Measurements from ENCODE around the gene ISCA1. TPM values are rescaled to one million over a fixed set of nuclear protein-coding genes. Genes with fewer than 3 reads are reported as not detected.
"Not testable (repeated sequence)": the region's sequence is repeated elsewhere in the genome, so short reads cannot be mapped to it uniquely, and the experiment has no call there.

Gene ISCA1
- total RNA-seq = 10 to 100 TPM; 37.1 to 43.4 (median 42.1) TPM

- peak within 1 kb of the TSS; percentile 88 for H3K4me3 Mint-ChIP-seq
- H3K9me3 Mint-ChIP-seq = no peaks in the 10 kb centered on the region
- ATAC-seq (peak; percentile 83 to 85), DNase-seq (peak; percentile 98)
- H3K4me1 Mint-ChIP-seq (ENCODE audit: low read depth) = peaks cover 39% of the 10 kb centered on the region
- no peaks in the 10 kb centered on the region for H3K27me3 Mint-ChIP-seq (ENCODE audit: low read depth)
- H3K36me3 Mint-ChIP-seq (ENCODE audit: insufficient read depth) = peaks cover 16% of the 10 kb centered on the region
Observed at GRCh38 chr9:86282077-86282978, at the start of gene ISCA1. TSS of gene ISCA1 (minus strand) at chr9:86282538. CDS start at chr9:86282458, 80 bp downstream.

GRCh38 chr9:86330186-86330585 is 47.8 kb upstream of the ISCA1 start:
- no peaks in the 10 kb centered on the region for H3K9me3 Mint-ChIP-seq
- H3K4me1 Mint-ChIP-seq (ENCODE audit: low read depth) = peaks cover 16% of the 10 kb centered on the region
- H3K4me3 Mint-ChIP-seq = no peak overlapping the region
- DNase-seq (no peak), ATAC-seq (no peak)
- no peaks in the 10 kb centered on the region for H3K27me3 Mint-ChIP-seq (ENCODE audit: low read depth)
- peaks cover 49% of the 10 kb centered on the region for H3K36me3 Mint-ChIP-seq (ENCODE audit: insufficient read depth)

- DNase-seq = no peak
- no peaks in the 10 kb centered on the region for H3K27me3 Mint-ChIP-seq (ENCODE audit: low read depth)
- peaks cover 14% of the 10 kb centered on the region for H3K4me1 Mint-ChIP-seq (ENCODE audit: low read depth)
- peaks cover 49% of the 10 kb centered on the region for H3K36me3 Mint-ChIP-seq (ENCODE audit: insufficient read depth)
- H3K4me3 Mint-ChIP-seq = no peak overlapping the region
- ATAC-seq = no peak
- no peaks in the 10 kb centered on the region for H3K9me3 Mint-ChIP-seq
Observed at GRCh38 chr9:86329649-86330048, 47.3 kb upstream of the ISCA1 start.

- peaks cover 14% of the 10 kb centered on the region for H3K4me1 Mint-ChIP-seq (ENCODE audit: low read depth)
- DNase-seq (no peak), ATAC-seq (no peak)
- H3K9me3 Mint-ChIP-seq = no peaks in the 10 kb centered on the region
- H3K4me3 Mint-ChIP-seq = no peak overlapping the region
- no peaks in the 10 kb centered on the region for H3K27me3 Mint-ChIP-seq (ENCODE audit: low read depth)
- peaks cover 53% of the 10 kb centered on the region for H3K36me3 Mint-ChIP-seq (ENCODE audit: insufficient read depth)
Observed at GRCh38 chr9:86328156-86328555, 45.8 kb upstream of the ISCA1 start.

- Mint-ChIP-seq H3K4me1 (ENCODE audit: low read depth) (peaks cover 9% of the 10 kb centered on the region), H3K36me3 (ENCODE audit: insufficient read depth) (peaks cover 47% of the 10 kb centered on the region), H3K9me3 (no peaks in the 10 kb centered on the region), H3K27me3 (ENCODE audit: low read depth) (no peaks in the 10 kb centered on the region), H3K4me3 (no peak overlapping the region)
- ATAC-seq (no peak), DNase-seq (no peak)
Observed at GRCh38 chr9:86326536-86326935, 44.2 kb upstream of the ISCA1 start.

- ATAC-seq (no peak), DNase-seq (no peak)
- Mint-ChIP-seq H3K4me1 (ENCODE audit: low read depth) (peaks cover 7% of the 10 kb centered on the region), H3K9me3 (no peaks in the 10 kb centered on the region), H3K36me3 (ENCODE audit: insufficient read depth) (peaks cover 43% of the 10 kb centered on the region), H3K4me3 (no peak overlapping the region), H3K27me3 (ENCODE audit: low read depth) (no peaks in the 10 kb centered on the region)
Observed at GRCh38 chr9:86324901-86325300, 42.6 kb upstream of the ISCA1 start.

- Mint-ChIP-seq H3K36me3 (ENCODE audit: insufficient read depth) (peaks cover 41% of the 10 kb centered on the region), H3K4me3 (no peak overlapping the region), H3K4me1 (ENCODE audit: low read depth) (peaks cover 4% of the 10 kb centered on the region), H3K9me3 (no peaks in the 10 kb centered on the region), H3K27me3 (ENCODE audit: low read depth) (no peaks in the 10 kb centered on the region)
- ATAC-seq (no peak), DNase-seq (no peak)
Observed at GRCh38 chr9:86324308-86324707, 42.0 kb upstream of the ISCA1 start.

GRCh38 chr9:86322973-86323644 is 40.8 kb upstream of the ISCA1 start:
- Mint-ChIP-seq H3K4me1 (ENCODE audit: low read depth) (peaks cover 4% of the 10 kb centered on the region), H3K36me3 (ENCODE audit: insufficient read depth) (peaks cover 50% of the 10 kb centered on the region), H3K27me3 (ENCODE audit: low read depth) (no peaks in the 10 kb centered on the region), H3K9me3 (no peaks in the 10 kb centered on the region), H3K4me3 (no peak overlapping the region)
- DNase-seq = no peak
- no peak for ATAC-seq

GRCh38 chr9:86321373-86321772 is 39.0 kb upstream of the ISCA1 start:
- Mint-ChIP-seq H3K4me1 (ENCODE audit: low read depth) (peaks cover 1% of the 10 kb centered on the region), H3K27me3 (ENCODE audit: low read depth) (no peaks in the 10 kb centered on the region), H3K36me3 (ENCODE audit: insufficient read depth) (peaks cover 47% of the 10 kb centered on the region), H3K9me3 (no peaks in the 10 kb centered on the region), H3K4me3 (no peak overlapping the region)
- DNase-seq (no peak), ATAC-seq (no peak)

- no peak for ATAC-seq
- Mint-ChIP-seq H3K4me1 (ENCODE audit: low read depth) (no peaks in the 10 kb centered on the region), H3K36me3 (ENCODE audit: insufficient read depth) (peaks cover 52% of the 10 kb centered on the region), H3K4me3 (no peak overlapping the region), H3K9me3 (no peaks in the 10 kb centered on the region), H3K27me3 (ENCODE audit: low read depth) (no peaks in the 10 kb centered on the region)
- no peak for DNase-seq
Observed at GRCh38 chr9:86318187-86318586, 35.8 kb upstream of the ISCA1 start.

GRCh38 chr9:86315078-86315477 is 32.7 kb upstream of the ISCA1 start:
- Mint-ChIP-seq H3K4me1 (ENCODE audit: low read depth) (no peaks in the 10 kb centered on the region), H3K36me3 (ENCODE audit: insufficient read depth) (peaks cover 59% of the 10 kb centered on the region), H3K9me3 (no peaks in the 10 kb centered on the region), H3K27me3 (ENCODE audit: low read depth) (no peaks in the 10 kb centered on the region), H3K4me3 (no peak overlapping the region)
- ATAC-seq (no peak), DNase-seq (no peak)

GRCh38 chr9:86312959-86313358 is 30.6 kb upstream of the ISCA1 start:
- H3K4me3 Mint-ChIP-seq; ATAC-seq; H3K4me1 Mint-ChIP-seq (ENCODE audit: low read depth); H3K27me3 Mint-ChIP-seq (ENCODE audit: low read depth); H3K9me3 Mint-ChIP-seq; DNase-seq: not testable (repeated sequence)
- peaks cover 59% of the 10 kb centered on the region for H3K36me3 Mint-ChIP-seq (ENCODE audit: insufficient read depth)

GRCh38 chr9:86308687-86309086 is 26.3 kb upstream of the ISCA1 start:
- DNase-seq = no peak
- ATAC-seq = no peak
- Mint-ChIP-seq H3K36me3 (ENCODE audit: insufficient read depth) (peaks cover 58% of the 10 kb centered on the region), H3K9me3 (no peaks in the 10 kb centered on the region), H3K27me3 (ENCODE audit: low read depth) (no peaks in the 10 kb centered on the region), H3K4me1 (ENCODE audit: low read depth) (peaks cover 10% of the 10 kb centered on the region), H3K4me3 (no peak overlapping the region)

- Mint-ChIP-seq H3K4me3 (no peak overlapping the region), H3K9me3 (no peaks in the 10 kb centered on the region), H3K27me3 (ENCODE audit: low read depth) (no peaks in the 10 kb centered on the region), H3K36me3 (ENCODE audit: insufficient read depth) (peaks cover 55% of the 10 kb centered on the region), H3K4me1 (ENCODE audit: low read depth) (peaks cover 18% of the 10 kb centered on the region)
- DNase-seq (no peak), ATAC-seq (no peak)
Observed at GRCh38 chr9:86304236-86304730, 21.9 kb upstream of the ISCA1 start.
